Retina (tissue), 1 donor: ENCODE measurements around the gene FAR1.
"Not testable (repeated sequence)": the region's sequence is repeated elsewhere in the genome, so short reads cannot be mapped to it uniquely, and the experiment has no call there.

Experiments
- DNase-seq: peaks from one replicate; pipeline ENCODE4 v3.0.0-alpha.2; 2016

Gene FAR1, protein sequence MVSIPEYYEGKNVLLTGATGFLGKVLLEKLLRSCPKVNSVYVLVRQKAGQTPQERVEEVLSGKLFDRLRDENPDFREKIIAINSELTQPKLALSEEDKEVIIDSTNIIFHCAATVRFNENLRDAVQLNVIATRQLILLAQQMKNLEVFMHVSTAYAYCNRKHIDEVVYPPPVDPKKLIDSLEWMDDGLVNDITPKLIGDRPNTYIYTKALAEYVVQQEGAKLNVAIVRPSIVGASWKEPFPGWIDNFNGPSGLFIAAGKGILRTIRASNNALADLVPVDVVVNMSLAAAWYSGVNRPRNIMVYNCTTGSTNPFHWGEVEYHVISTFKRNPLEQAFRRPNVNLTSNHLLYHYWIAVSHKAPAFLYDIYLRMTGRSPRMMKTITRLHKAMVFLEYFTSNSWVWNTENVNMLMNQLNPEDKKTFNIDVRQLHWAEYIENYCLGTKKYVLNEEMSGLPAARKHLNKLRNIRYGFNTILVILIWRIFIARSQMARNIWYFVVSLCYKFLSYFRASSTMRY

GRCh38 chr11:13668102-13668956 lies at the start of gene FAR1:
Gene FAR1, plus strand, starts transcription at chr11:13668668. Its CDS starts 26,098 bp downstream, at chr11:13694766.
- peak; percentile 98 for DNase-seq

GRCh38 chr11:13620063-13620462 lies 48.4 kb upstream of the FAR1 start:
- no peak for DNase-seq

DNA sequence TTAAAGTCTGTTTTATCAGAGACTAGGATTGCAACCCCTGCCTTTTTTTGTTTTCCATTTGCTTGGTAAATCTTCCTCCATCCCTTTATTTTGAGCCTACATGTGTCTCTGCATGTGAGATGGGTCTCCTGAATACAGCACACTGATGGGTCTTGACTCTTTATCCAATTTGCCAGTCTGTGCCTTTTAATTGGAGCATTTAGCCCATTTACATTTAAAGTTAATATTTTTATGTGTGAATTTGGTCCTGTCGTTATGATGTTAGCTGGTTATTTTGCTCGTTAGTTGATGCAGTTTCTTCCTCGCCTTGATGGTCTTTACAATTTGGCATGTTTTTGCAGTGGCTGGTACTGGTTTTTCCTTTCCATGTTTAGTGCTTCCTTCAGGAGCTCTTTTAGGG lies 41.6 kb upstream of the FAR1 start:
- DNase-seq, result not testable (repeated sequence)

DNA sequence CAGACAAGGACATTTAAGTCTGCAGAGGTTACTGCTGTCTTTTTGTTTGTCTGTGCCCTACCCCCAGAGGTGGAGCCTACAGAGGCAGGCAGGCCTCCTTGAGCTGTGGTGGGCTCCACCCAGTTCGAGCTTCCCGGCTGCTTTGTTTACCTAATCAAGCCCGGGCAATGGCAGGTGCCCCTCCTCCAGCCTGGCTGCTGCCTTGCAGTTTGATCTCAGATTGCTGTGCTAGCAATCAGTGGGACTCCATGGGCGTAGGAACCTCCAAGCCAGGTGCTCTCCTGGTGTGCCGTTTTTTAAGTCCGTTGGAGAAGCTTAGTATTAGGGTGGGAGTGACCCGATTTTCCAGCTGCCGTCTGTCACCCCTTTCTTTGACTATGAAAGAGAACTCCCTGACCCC lies 39.8 kb upstream of the FAR1 start:
- not testable (repeated sequence) for DNase-seq

GRCh38 chr11:13629779-13630178 lies 38.7 kb upstream of the FAR1 start:
- DNase-seq, result no peak

DNA sequence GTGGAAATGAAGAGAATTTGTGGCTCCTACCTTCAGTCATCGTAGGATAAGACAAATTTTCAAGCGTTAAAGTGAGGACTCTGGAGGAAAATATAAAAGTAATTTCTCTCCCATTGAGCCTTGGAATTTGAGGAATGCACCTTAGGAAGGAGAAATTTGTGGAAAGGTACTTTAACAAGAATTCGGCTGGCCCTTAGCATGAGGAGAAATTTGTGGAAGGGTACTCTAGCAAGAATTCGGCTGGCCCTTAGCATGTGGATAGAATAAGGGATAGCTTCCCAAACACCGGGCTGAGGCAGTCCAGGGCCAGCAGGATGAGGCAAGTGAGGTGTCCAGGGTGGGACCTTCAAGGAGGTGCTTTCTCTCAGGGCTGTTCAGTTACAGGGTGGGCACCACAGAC lies 33.2 kb upstream of the FAR1 start:
- DNase-seq, result no peak

DNA sequence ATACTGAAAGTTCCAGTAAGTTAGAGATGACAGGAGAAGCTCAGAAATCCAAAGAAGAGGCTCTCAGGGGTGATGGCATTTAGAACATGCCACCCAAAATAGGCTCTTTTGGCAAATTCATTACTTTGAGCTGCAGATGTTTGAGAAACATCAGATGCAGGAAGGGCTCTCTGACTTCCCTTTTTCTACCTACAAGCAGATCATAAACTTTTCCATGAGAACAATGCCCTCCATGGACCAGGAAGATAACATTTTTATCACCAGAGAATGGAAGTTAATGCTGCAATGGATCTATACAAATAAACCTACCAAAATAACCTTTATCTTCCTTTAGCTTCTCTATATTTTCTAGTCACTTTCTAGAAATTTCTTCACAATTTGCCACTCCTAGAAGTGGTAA lies 32.7 kb upstream of the FAR1 start:
- DNase-seq, result no peak

DNA sequence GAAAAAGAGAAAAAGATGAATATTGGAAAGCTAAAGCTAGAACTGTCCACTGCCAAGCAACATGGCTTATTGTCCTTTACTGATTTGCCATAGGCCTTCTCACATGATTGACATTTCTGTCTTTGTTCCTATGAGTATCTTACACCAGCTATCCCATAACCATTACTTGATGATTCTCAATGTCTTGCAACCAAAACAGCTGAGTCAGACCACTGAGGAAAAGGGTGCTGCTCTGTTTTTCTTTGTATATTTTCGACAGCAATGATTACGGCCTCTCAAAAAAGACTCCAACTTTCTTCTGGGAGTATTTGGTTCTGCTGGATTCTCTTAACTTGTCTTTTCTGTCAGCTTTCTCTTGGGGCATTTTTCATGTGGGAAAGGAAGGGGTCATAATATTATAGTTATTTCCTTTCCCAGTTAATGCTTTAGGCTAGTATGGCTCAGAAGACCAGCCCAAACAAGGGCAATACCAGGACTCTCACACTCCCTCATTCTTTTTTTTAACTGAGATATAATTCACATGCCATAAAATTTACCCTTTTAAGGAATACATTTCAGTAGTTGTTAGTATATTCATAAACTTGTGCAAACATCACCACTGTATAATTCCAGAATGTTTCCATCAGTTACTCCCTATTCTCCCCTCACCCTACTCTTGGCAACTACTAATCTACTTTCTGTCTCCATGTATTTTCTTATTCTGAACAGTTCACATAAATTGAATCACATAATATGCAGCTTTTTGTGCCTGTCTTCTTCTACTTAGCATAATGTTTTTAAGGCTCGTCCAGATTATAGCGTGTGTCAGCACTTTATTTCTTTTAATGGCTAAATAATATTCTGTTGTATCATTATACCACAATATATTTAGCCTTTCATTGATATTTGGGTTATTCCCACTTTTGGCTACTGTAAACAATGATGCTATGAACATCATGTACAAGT lies 31.1 kb upstream of the FAR1 start:
- DNase-seq, result no peak

- no peak for DNase-seq
Observed at GRCh38 chr11:13638422-13638821, 30.0 kb upstream of the FAR1 start.

- no peak for DNase-seq
Observed at GRCh38 chr11:13644997-13645687, 23.3 kb upstream of the FAR1 start.

GRCh38 chr11:13647391-13647790 lies 21.1 kb upstream of the FAR1 start:
- no peak for DNase-seq

- DNase-seq, result no peak
Observed at GRCh38 chr11:13649619-13650018, 18.8 kb upstream of the FAR1 start.

DNA sequence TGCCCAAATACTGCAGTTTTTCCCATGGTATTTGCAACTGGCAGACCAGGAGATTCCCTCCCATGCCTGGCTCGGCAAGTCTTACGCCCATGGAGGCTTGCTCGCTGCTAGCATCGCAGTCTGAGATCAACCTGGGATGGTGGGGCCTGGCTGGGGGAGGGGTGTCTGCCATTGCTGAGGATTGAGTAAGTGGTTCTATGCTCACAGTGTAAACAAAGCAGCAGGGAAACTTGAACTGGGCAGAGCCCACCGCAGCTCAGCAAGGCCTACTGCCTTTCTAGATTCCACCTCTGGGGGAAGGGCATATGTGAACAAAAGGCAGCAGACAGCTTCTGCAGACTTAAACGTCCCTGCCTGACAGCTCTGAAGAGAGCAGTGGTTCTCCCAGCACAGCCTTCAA lies 17.0 kb upstream of the FAR1 start:
- peak; percentile 10 for DNase-seq

DNA sequence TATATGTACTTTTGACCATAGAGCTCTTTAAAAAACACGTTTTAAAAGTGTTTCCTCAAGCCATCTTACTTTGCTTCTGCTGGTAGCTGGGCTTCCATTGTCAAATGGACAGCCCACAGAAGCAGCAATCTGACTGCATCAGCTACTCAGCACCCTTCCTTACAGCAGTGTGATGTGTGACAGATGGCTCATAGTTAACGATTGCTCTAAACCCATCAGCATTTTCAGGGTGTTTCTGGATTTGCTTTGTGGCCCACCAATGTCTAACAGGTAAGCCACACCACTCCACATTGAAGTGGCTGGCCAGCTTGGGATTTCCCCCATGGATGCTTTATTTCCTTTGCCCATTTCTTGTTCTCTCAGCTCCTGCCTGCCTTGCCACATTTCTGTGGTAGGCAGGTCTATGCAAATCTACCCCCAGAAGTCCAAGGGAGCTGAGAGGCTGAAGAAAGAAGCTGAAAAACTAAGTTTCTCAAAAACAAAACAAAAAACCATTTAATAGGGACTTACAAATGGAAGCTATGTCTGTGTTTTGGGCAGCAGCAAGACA lies 7.3 kb upstream of the FAR1 start:
- DNase-seq, result no peak

GRCh38 chr11:13663631-13664071 lies 4.8 kb upstream of the FAR1 start:
- DNase-seq, result no peak

DNA sequence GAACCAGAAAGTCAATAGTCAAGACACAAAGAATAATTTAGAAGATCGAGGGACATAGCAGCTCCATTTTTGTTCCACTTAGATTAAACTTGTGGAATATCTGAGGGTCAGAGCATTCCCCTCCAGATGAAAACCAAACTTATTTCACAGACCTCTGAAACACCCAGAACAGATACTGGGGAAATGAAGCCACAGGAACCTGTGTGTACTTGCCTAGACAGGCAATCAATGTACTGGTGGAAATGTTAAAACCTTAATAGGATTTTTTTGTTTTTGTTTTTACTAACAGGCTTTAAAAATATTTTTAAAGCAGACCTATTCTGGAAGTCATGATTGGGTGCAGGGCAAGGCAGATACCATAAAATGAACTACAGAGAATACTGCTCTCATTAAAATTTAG lies 4.1 kb upstream of the FAR1 start:
- DNase-seq, result no peak

DNA sequence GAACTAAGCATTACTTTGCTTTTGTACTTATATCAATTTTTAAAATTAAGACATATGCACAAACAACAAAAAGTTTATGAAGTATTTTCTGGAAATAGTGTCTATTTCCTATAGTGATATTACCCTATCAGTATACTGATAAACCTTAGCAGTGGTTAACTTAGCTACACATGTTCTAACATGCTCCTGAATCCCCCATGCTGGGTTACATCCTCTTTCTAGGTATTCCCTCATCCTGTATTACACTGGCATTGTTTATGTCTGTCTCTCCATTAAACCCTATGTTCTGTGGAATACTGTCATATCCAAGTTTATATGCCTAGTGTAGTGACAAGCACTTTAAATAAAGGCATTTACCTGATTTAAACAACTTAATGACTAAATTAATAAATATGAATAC lies 1.8 kb upstream of the FAR1 start:
- DNase-seq, result no peak

DNA sequence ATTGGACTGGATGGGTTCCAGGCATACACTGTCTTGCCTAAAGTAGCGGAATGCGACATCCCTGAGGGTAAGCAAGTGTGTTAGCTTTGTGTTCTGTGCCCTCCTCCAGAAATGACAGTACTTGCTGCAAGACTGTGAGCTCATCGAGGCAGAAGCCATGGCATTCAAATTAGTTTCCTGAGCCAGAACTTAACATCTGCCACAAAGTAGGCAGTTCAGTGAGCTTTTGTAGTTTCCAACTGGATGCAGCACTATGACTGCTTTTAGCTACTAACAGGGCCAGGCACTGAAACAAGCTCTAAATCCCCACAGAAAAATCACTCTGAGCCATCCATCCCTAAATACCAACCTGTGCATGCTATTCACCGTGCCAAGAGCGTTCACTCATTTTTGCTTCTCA lies 1.2 kb upstream of the FAR1 start:
- no peak for DNase-seq

GRCh38 chr11:13667795-13668101 lies 720 bp upstream of the FAR1 start:
- no peak for DNase-seq

- peak; percentile 68 for DNase-seq
Observed at GRCh38 chr11:13668957-13669521, 571 bp downstream of the FAR1 start.
